A549 (cell line): ENCODE measurements around the gene IVD. TPM values are rescaled to one million over a fixed set of nuclear protein-coding genes. Genes with fewer than 3 reads are reported as not detected.

Experiments used
- ATAC-seq, 2 experiments: fragments of 200-7000 bp in 1 of 2; fragments of >200 bp in 1 of 2; cut with Nextera tagmentation in 1 of 2; cut with Tn5 transposase in 1 of 2; 3 replicates each; pipeline versions ENCODE4 v1.8.0 to v1.9.1; 2018 to 2020; ENCODE audit warnings: mild to moderate bottlenecking in 1 of 2, moderate library complexity in 1 of 2
- CTCF ChIA-PET: fragments of 300-600 bp; sonication (Branson Sonifier 250); formaldehyde crosslinking; extraction: SDS; loops from one replicate; lab custom pipeline; 2021; ENCODE audit warnings: antibody characterized with exemption, inconsistent platforms; lab: Yijun Ruan, JAX
- POLR2A ChIA-PET: fragments of 350-600 bp; formaldehyde crosslinking; extraction: SDS; loops from one replicate; lab custom pipeline; 2021; ENCODE audit warnings: antibody characterized with exemption, inconsistent platforms; lab: Yijun Ruan, JAX
- DNase-seq, 2 experiments: peaks; one replicate each; pipeline versions ENCODE4 v3.0.0 to v3.0.0-alpha.2; 2011 to 2016; ENCODE audit warnings: low read depth in 1 of 2, low spot score in 1 of 2
- FAIRE-seq: peaks from 2 replicates; lab custom pipeline; 2011; peaks lifted over from hg19 to GRCh38; lab: Jason Lieb, UNC
- H3K27ac ChIP-seq, 2 experiments: fragments of >200 bp; sonication (Bioruptor Twin); formaldehyde crosslinking; 3 replicates each; pipeline ENCODE4 v1.5.1; 2016 to 2017
- H3K4me1 ChIP-seq: fragments of >200 bp; sonication (Bioruptor Twin); formaldehyde crosslinking; 3 replicates; pipeline ENCODE4 v1.6.1; 2016
- H3K4me2 ChIP-seq: fragments of >200 bp; sonication (Bioruptor Twin); formaldehyde crosslinking; 3 replicates; pipeline ENCODE4 v1.6.1; 2016
- H3K4me3 ChIP-seq: fragments of >200 bp; sonication (Bioruptor Twin); formaldehyde crosslinking; 3 replicates; pipeline ENCODE4 v1.5.1; 2016
- H3K9me3 ChIP-seq: fragments of >200 bp; sonication (Bioruptor Twin); formaldehyde crosslinking; 3 replicates; pipeline ENCODE4 v1.6.1; 2016
- BCL3 ChIP-seq: fragments of >200 bp; sonication (Bioruptor Twin); formaldehyde crosslinking; IDR thresholded peaks from 3 replicates; pipeline ENCODE4 v1.6.1; 2016
- CHD4 ChIP-seq: fragments of 200-600 bp; sonication (generic); IDR thresholded peaks from 2 replicates; pipeline ENCODE4 v1.6.1; 2016; ENCODE audit warnings: antibody characterized with exemption, mild to moderate bottlenecking, borderline replicate concordance
- CTCF ChIP-seq: fragments of >200 bp; sonication (Bioruptor Twin); formaldehyde crosslinking; IDR thresholded peaks from 3 replicates; pipeline ENCODE4 v1.5.1; 2016
- E2F6 ChIP-seq: IDR thresholded peaks from 2 replicates; pipeline ENCODE4 v1.6.1; 2012; ENCODE audit warnings: low read depth, borderline replicate concordance
- EHF ChIP-seq: fragments of 250-450 bp; sonication (Bioruptor Pico); IDR thresholded peaks from 2 replicates; pipeline ENCODE4 v1.5.0; 2020; ENCODE audit warnings: mild to moderate bottlenecking
- EHMT2 ChIP-seq: fragments of 200-600 bp; sonication (generic); IDR thresholded peaks from 2 replicates; pipeline ENCODE4 v1.6.1; 2016; ENCODE audit warnings: antibody characterized with exemption, low read depth, mild to moderate bottlenecking, moderate library complexity
- ELK1 ChIP-seq: fragments of 150-350 bp; IDR thresholded peaks from 2 replicates; pipeline ENCODE4 v1.6.1; 2014; ENCODE audit warnings: low read depth, mild to moderate bottlenecking, low read length
- EP300 ChIP-seq, 2 experiments: fragments of >200 bp; sonication (Bioruptor Twin); formaldehyde crosslinking; IDR thresholded peaks; 2 replicates in 1 of 2; 3 replicates in 1 of 2; pipeline ENCODE4 v1.6.1; 2016 to 2017
- HDAC2 ChIP-seq: fragments of 200-600 bp; sonication (generic); IDR thresholded peaks from 2 replicates; pipeline ENCODE4 v1.6.1; 2016
- HES2 ChIP-seq: fragments of >200 bp; sonication (Bioruptor Twin); formaldehyde crosslinking; IDR thresholded peaks from 2 replicates; pipeline ENCODE4 v1.6.1; 2016
- HOXB5 ChIP-seq: fragments of 250-450 bp; sonication (Bioruptor Pico); IDR thresholded peaks from 2 replicates; pipeline ENCODE4 v1.5.0; 2020; ENCODE audit warnings: mild to moderate bottlenecking, moderate library complexity
- MAX ChIP-seq: IDR thresholded peaks from 2 replicates; pipeline ENCODE4 v1.6.1; 2012
- POLR2A ChIP-seq: IDR thresholded peaks from 2 replicates; pipeline ENCODE4 v1.6.1; 2012; ENCODE audit warnings: mild to moderate bottlenecking, low read length
- REST ChIP-seq: fragments of 200-600 bp; sonication (generic); IDR thresholded peaks from 2 replicates; pipeline ENCODE4 v1.6.1; 2016; ENCODE audit warnings: antibody characterized with exemption, mild to moderate bottlenecking, moderate library complexity
- SMC3 ChIP-seq: fragments of >200 bp; sonication (Bioruptor Twin); formaldehyde crosslinking; IDR thresholded peaks from 3 replicates; pipeline ENCODE4 v1.6.1; 2018; ENCODE audit warnings: inconsistent platforms
- ZC3H11A ChIP-seq: fragments of 450-650 bp; IDR thresholded peaks from 2 replicates; pipeline ENCODE4 v1.6.1; 2014; ENCODE audit warnings: antibody characterized with exemption, mild to moderate bottlenecking
- ZSCAN20 ChIP-seq: fragments of 250-450 bp; sonication (Bioruptor Pico); IDR thresholded peaks from 2 replicates; pipeline ENCODE4 v1.8.0; 2022; ENCODE audit warnings: mild to moderate bottlenecking, moderate library complexity
- WGBS: methylation state at CpG from one replicate; pipeline ENCODE4 v1.1.6; 2017; ENCODE audit errors: missing lambda C conversion rate; 5-methylcytosine and 5-hydroxymethylcytosine counted together
- polyA plus RNA-seq, 4 experiments: library from polyadenylated mRNA; depleted of rRNA in 3 of 4; stranded (reverse); fragments of >200 nt; fragmentation: RNase III in 1 of 4; extraction: RNeasy Plus Mini Kit Qiagen cat#74134 plus additional on column Dnase treatment in 1 of 4; gene quantifications; 2 replicates in 3 of 4; 3 replicates in 1 of 4; pipeline ENCODE4 v1.2.3, GENCODE V29; 2011 to 2017

The IVD gene
- polyA plus RNA-seq, 2 of the 4 experiments (the other 2 are of a cell fraction) = 10.2 to 12.4 TPM

- DNase-seq = no peak
- H3K4me1 ChIP-seq = peaks cover 20% of the 10 kb centered on the region; the same call in 1 of the 3 replicates
- POLR2A ChIA-PET = no interaction called here
- H3K4me3 ChIP-seq = peak overlapping the region; percentile 25; the same call in 2 of the 3 replicates
- no peaks in the 10 kb centered on the region for H3K9me3 ChIP-seq
- 74% methylated on average over 11 of the region's 15 CpGs for WGBS
- CTCF ChIA-PET = interaction anchor here (1.1 kb wide), 2 partner anchors 15 to 72 kb away, joined by 3 to 4 read pairs; no protein-coding TSS in a partner anchor
- H3K4me2 ChIP-seq = peak overlapping the region; percentile 64
- no peak for TF ChIP-seq EHMT2
- TF ChIP-seq EHF (CRISPR knock-in tag) = no peak
- TF ChIP-seq EP300 (IDR thresholded peaks at IDR 0.05) = no peak
- no peak for TF ChIP-seq CTCF
- no peak for TF ChIP-seq CHD4
- no peak for TF ChIP-seq ELK1
- TF ChIP-seq ZC3H11A = no peak
- TF ChIP-seq E2F6 = no peak
- no peak for TF ChIP-seq HDAC2
- no peak for TF ChIP-seq ZSCAN20 (CRISPR knock-in tag)
- no peak for TF ChIP-seq HOXB5 (CRISPR knock-in tag)
- no peak for TF ChIP-seq MAX
- no peak for TF ChIP-seq REST
- no peak for TF ChIP-seq SMC3
- TF ChIP-seq HES2 = no peak
- TF ChIP-seq BCL3 = no peak
- TF ChIP-seq POLR2A = no peak
- no peak for FAIRE-seq
- H3K27ac ChIP-seq = peak overlapping the region; percentile 23 to 81; a peak in 5 of 6 replicates
- no peak for ATAC-seq
These were observed 30.1 kb downstream of the IVD start for GRCh38 chr15:40435710-40436089.
